GM23338 (cell line): Measurements from ENCODE around the gene SDE2.

ENCODE experiments used
- EZH2 ChIP-seq: fragments of 200-600 bp; sonication (generic); IDR thresholded peaks from one replicate; pipeline ENCODE4 v1.8.0; 2017; ENCODE audit warnings: antibody characterized with exemption, mild to moderate bottlenecking, low read depth; ENCODE audit not compliant: unreplicated experiment
- JUNB ChIP-seq: IDR thresholded peaks from one replicate; pipeline ENCODE4 v1.6.1; 2016; ENCODE audit warnings: antibody characterized with exemption; ENCODE audit not compliant: unreplicated experiment
- NANOG ChIP-seq: IDR thresholded peaks from 2 replicates; pipeline ENCODE4 v1.6.1; 2016; ENCODE audit warnings: antibody characterized with exemption, borderline replicate concordance
- POLR2AphosphoS5 ChIP-seq: IDR thresholded peaks from 2 replicates; pipeline ENCODE4 v1.6.1; 2016; ENCODE audit warnings: antibody characterized with exemption, low read depth
- ZNF114 ChIP-seq: fragments of 250-450 bp; sonication (Bioruptor Pico); IDR thresholded peaks from 2 replicates; pipeline ENCODE4 v1.5.0; 2020; ENCODE audit warnings: mild to moderate bottlenecking, moderate library complexity
- TF ChIP-seq, protein P1 (sequence below), 2 experiments: fragments of 200-600 bp in 1 of 2; sonication (generic) in 1 of 2; conservative IDR thresholded peaks; 2 replicates each; pipeline versions ENCODE4 v1.5.1 to v1.6.1; 2016 to 2017; ENCODE audit warnings: antibody characterized with exemption in 2 of 2, low read depth in 2 of 2, mild to moderate bottlenecking in 2 of 2, moderate library complexity in 1 of 2
- TF ChIP-seq, protein P2 (sequence below): IDR thresholded peaks from 2 replicates; pipeline ENCODE4 v1.6.1; 2016; ENCODE audit warnings: antibody characterized with exemption

DNA sequence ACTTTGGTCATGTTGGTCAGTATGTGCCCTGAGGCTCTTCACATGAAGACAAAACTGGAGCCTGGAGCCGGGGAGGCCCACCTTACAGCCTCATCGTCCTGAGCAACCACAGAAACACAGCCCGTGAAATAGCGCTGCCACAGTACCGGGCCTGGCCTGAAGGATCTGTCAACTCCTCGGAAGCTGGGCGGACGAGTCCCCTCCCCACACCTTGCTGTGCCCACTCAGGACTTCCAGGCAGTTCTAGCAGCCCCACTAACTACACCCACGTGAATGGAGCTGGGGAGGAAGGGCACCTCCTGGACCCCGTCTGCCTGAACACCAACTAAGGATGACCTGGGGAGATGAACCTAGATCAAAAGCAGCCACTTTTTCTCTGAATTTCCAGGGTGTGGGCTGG is 24.7 kb downstream of the SDE2 start:
- TF ChIP-seq, protein P1, sequence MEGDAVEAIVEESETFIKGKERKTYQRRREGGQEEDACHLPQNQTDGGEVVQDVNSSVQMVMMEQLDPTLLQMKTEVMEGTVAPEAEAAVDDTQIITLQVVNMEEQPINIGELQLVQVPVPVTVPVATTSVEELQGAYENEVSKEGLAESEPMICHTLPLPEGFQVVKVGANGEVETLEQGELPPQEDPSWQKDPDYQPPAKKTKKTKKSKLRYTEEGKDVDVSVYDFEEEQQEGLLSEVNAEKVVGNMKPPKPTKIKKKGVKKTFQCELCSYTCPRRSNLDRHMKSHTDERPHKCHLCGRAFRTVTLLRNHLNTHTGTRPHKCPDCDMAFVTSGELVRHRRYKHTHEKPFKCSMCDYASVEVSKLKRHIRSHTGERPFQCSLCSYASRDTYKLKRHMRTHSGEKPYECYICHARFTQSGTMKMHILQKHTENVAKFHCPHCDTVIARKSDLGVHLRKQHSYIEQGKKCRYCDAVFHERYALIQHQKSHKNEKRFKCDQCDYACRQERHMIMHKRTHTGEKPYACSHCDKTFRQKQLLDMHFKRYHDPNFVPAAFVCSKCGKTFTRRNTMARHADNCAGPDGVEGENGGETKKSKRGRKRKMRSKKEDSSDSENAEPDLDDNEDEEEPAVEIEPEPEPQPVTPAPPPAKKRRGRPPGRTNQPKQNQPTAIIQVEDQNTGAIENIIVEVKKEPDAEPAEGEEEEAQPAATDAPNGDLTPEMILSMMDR (conservative IDR thresholded peaks at IDR 0.05; ENCODE audit: low read depth in 2 of 2): no peak
- TF ChIP-seq NANOG: no peak
- TF ChIP-seq JUNB: no peak
- TF ChIP-seq, protein P2, sequence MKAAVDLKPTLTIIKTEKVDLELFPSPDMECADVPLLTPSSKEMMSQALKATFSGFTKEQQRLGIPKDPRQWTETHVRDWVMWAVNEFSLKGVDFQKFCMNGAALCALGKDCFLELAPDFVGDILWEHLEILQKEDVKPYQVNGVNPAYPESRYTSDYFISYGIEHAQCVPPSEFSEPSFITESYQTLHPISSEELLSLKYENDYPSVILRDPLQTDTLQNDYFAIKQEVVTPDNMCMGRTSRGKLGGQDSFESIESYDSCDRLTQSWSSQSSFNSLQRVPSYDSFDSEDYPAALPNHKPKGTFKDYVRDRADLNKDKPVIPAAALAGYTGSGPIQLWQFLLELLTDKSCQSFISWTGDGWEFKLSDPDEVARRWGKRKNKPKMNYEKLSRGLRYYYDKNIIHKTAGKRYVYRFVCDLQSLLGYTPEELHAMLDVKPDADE: no peak
- no peak for TF ChIP-seq POLR2AphosphoS5
- TF ChIP-seq EZH2: no peak
- TF ChIP-seq ZNF114 (CRISPR knock-in tag): no peak
